WTC11 (cell line): ENCODE measurements around the gene CELF2. TPM values are rescaled to one million over a fixed set of nuclear protein-coding genes. Genes with fewer than 3 reads are reported as not detected.

ENCODE experiments used
- ATF2 ChIP-seq: sonication (generic); formaldehyde crosslinking; IDR thresholded peaks from 2 replicates; pipeline ENCODE4 v1.8.1; 2022; ENCODE audit warnings: low read depth, missing genetic modification reagents, borderline replicate concordance
- ATF6 ChIP-seq: sonication (generic); formaldehyde crosslinking; IDR thresholded peaks from 2 replicates; pipeline ENCODE4 v1.8.1; 2023; ENCODE audit warnings: mild to moderate bottlenecking, missing genetic modification reagents
- E2F1 ChIP-seq: sonication (generic); formaldehyde crosslinking; IDR thresholded peaks from 2 replicates; pipeline ENCODE4 v1.8.0; 2022; ENCODE audit warnings: mild to moderate bottlenecking, missing genetic modification reagents
- ESRRA ChIP-seq: sonication (generic); formaldehyde crosslinking; IDR thresholded peaks from 2 replicates; pipeline ENCODE4 v1.8.1; 2022; ENCODE audit warnings: mild to moderate bottlenecking, missing genetic modification reagents, borderline replicate concordance
- GABPB1 ChIP-seq: sonication (generic); formaldehyde crosslinking; IDR thresholded peaks from 2 replicates; pipeline ENCODE4 v1.8.1; 2023; ENCODE audit warnings: mild to moderate bottlenecking, missing genetic modification reagents
- HMGA2 ChIP-seq: fragments of 250-450 bp; sonication (Bioruptor Pico); IDR thresholded peaks from 2 replicates; pipeline ENCODE4 v1.4.0; 2021; ENCODE audit warnings: mild to moderate bottlenecking, moderate library complexity
- HMGXB4 ChIP-seq: sonication (generic); formaldehyde crosslinking; IDR thresholded peaks from 2 replicates; pipeline ENCODE4 v1.8.1; 2023; ENCODE audit warnings: mild to moderate bottlenecking, moderate library complexity, missing genetic modification reagents
- KAT7 ChIP-seq: sonication (generic); formaldehyde crosslinking; IDR thresholded peaks from 2 replicates; pipeline ENCODE4 v1.8.1; 2023; ENCODE audit warnings: missing genetic modification reagents, mild to moderate bottlenecking, borderline replicate concordance
- NFATC4 ChIP-seq: fragments of 250-450 bp; sonication (Bioruptor Pico); IDR thresholded peaks from 2 replicates; pipeline ENCODE4 v1.9.0; 2021; ENCODE audit warnings: mild to moderate bottlenecking
- NFE2L1 ChIP-seq: sonication (generic); formaldehyde crosslinking; IDR thresholded peaks from 2 replicates; pipeline ENCODE4 v1.8.1; 2023; ENCODE audit warnings: missing genetic modification reagents
- PRRX2 ChIP-seq: fragments of 250-450 bp; sonication (Bioruptor Pico); IDR thresholded peaks from 2 replicates; pipeline ENCODE4 v1.8.0; 2021; ENCODE audit warnings: mild to moderate bottlenecking
- SOX15 ChIP-seq: fragments of 250-450 bp; sonication (Bioruptor Pico); IDR thresholded peaks from 2 replicates; pipeline ENCODE4 v1.9.0; 2021; ENCODE audit warnings: mild to moderate bottlenecking
- SP1 ChIP-seq: sonication (generic); formaldehyde crosslinking; conservative IDR thresholded peaks from 2 replicates; pipeline ENCODE4 v1.8.1; 2022; ENCODE audit warnings: missing genetic modification reagents
- ZNF138 ChIP-seq: sonication (generic); formaldehyde crosslinking; conservative IDR thresholded peaks from 2 replicates; pipeline ENCODE4 v1.8.1; 2022; ENCODE audit warnings: mild to moderate bottlenecking, moderate library complexity, missing genetic modification reagents
- ZNF281 ChIP-seq: sonication (generic); formaldehyde crosslinking; IDR thresholded peaks from 2 replicates; pipeline ENCODE4 v1.8.0; 2023; ENCODE audit warnings: mild to moderate bottlenecking, missing genetic modification reagents
- ZNF396 ChIP-seq: fragments of 250-450 bp; sonication (Bioruptor Pico); IDR thresholded peaks from 2 replicates; pipeline ENCODE4 v1.8.0; 2021; ENCODE audit warnings: mild to moderate bottlenecking, moderate library complexity, borderline replicate concordance
- total RNA-seq: library from RNA; stranded (reverse); gene quantifications from 3 replicates; pipeline ENCODE4 v1.2.3, GENCODE V29; 2021
- TF ChIP-seq, protein P1 (sequence below): sonication (generic); formaldehyde crosslinking; IDR thresholded peaks from 2 replicates; pipeline ENCODE4 v1.8.0; 2023; ENCODE audit warnings: missing genetic modification reagents
- TF ChIP-seq, protein P2 (sequence below): fragments of 250-450 bp; sonication (Bioruptor Pico); IDR thresholded peaks from 2 replicates; pipeline ENCODE4 v1.9.0; 2021; ENCODE audit warnings: moderate library complexity, mild to moderate bottlenecking, inconsistent platforms, borderline replicate concordance
- TF ChIP-seq, protein P3 (sequence below): sonication (generic); formaldehyde crosslinking; IDR thresholded peaks from 2 replicates; pipeline ENCODE4 v1.8.1; 2023; ENCODE audit warnings: mild to moderate bottlenecking, missing genetic modification reagents, moderate library complexity
- TF ChIP-seq, protein P4 (sequence below): sonication (generic); formaldehyde crosslinking; IDR thresholded peaks from 2 replicates; pipeline ENCODE4 v1.8.1; 2022; ENCODE audit warnings: low read depth, mild to moderate bottlenecking, moderate library complexity, missing genetic modification reagents, borderline replicate concordance
- TF ChIP-seq, protein P5 (sequence below): sonication (generic); formaldehyde crosslinking; IDR thresholded peaks from 2 replicates; pipeline ENCODE4 v1.8.1; 2022; ENCODE audit warnings: mild to moderate bottlenecking, moderate library complexity, missing genetic modification reagents

CELF2 gene
- total RNA-seq, 1 experiment from 2014 or later, result 24.6 TPM

DNA sequence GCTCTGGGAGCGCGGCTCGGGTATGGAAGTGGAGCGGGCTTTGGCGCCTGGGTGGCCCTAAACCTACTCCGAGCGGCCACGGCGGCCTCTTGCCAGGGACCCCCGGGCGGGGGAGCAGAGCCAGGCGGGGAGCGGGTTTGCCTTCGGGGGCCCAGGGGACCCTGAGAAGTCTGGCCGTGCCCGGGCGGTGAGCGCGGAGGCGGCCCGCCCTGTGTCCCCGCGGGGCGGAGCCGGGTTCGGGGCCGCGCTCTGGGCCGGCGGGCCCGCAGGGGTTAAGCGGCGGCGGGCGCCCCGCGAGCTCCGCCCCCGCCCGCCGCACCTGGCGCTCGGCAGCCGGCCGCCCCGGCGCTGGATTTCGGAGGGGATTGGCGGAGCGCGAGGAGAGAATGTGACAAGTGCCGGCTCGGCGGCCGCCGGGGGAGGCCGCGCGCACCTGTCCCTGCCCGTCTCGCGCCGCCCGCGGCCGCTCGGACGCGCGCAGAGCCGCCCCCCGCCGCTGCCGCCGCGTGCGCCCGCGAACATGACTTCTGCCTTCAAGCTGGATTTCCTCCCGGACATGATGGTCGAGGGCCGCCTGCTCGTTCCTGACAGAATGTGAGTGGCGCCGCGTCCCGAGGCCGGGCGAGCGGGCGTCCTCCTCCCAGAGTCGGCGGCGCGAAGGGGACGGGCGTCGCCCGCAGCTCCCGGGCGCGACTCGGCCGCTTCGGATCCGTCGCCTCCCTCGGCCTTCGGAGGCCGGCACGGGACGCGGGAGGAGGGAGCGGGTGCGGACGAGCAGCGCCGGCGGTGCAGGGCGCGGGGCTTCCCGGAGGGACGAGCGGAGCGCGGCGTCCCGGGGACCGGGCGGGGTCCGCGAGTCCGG is at the start of gene CELF2 (continued):
- TF ChIP-seq, protein P1, sequence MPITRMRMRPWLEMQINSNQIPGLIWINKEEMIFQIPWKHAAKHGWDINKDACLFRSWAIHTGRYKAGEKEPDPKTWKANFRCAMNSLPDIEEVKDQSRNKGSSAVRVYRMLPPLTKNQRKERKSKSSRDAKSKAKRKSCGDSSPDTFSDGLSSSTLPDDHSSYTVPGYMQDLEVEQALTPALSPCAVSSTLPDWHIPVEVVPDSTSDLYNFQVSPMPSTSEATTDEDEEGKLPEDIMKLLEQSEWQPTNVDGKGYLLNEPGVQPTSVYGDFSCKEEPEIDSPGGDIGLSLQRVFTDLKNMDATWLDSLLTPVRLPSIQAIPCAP (CRISPR knock-in tag), result no peak
- TF ChIP-seq ZNF281 (CRISPR knock-in tag), result no peak
- TF ChIP-seq SP1 (CRISPR knock-in tag), result peak; percentile 61
- TF ChIP-seq, protein P2, sequence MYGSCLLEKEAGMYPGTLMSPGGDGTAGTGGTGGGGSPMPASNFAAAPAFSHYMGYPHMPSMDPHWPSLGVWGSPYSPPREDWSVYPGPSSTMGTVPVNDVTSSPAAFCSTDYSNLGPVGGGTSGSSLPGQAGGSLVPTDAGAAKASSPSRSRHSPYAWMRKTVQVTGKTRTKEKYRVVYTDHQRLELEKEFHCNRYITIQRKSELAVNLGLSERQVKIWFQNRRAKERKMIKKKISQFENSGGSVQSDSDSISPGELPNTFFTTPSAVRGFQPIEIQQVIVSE (CRISPR knock-in tag), result no peak
- no peak for TF ChIP-seq NFATC4
- TF ChIP-seq E2F1 (CRISPR knock-in tag), result no peak
- TF ChIP-seq PRRX2 (CRISPR knock-in tag), result no peak
- TF ChIP-seq, protein P3, sequence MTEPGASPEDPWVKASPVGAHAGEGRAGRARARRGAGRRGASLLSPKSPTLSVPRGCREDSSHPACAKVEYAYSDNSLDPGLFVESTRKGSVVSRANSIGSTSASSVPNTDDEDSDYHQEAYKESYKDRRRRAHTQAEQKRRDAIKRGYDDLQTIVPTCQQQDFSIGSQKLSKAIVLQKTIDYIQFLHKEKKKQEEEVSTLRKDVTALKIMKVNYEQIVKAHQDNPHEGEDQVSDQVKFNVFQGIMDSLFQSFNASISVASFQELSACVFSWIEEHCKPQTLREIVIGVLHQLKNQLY (CRISPR knock-in tag), result no peak
- TF ChIP-seq, protein P4, sequence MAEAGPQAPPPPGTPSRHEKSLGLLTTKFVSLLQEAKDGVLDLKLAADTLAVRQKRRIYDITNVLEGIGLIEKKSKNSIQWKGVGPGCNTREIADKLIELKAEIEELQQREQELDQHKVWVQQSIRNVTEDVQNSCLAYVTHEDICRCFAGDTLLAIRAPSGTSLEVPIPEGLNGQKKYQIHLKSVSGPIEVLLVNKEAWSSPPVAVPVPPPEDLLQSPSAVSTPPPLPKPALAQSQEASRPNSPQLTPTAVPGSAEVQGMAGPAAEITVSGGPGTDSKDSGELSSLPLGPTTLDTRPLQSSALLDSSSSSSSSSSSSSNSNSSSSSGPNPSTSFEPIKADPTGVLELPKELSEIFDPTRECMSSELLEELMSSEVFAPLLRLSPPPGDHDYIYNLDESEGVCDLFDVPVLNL (CRISPR knock-in tag), result 0 out of 2 replicates have a peak, but pooled peaks have one; percentile 22
- TF ChIP-seq HMGA2, result no peak
- peak; percentile 66 for TF ChIP-seq HMGXB4
- no peak for TF ChIP-seq ESRRA (CRISPR knock-in tag)
- no peak for TF ChIP-seq GABPB1 (CRISPR knock-in tag)
- no peak for TF ChIP-seq NFE2L1
- no peak for TF ChIP-seq ZNF396 (CRISPR knock-in tag)
- TF ChIP-seq ATF6 (CRISPR knock-in tag), result no peak
- no peak for TF ChIP-seq ATF2 (CRISPR knock-in tag)
- TF ChIP-seq KAT7 (CRISPR knock-in tag), result peak; percentile 73; the same call in 1 of the 2 replicates
- TF ChIP-seq SOX15 (CRISPR knock-in tag), result no peak
- no peak for TF ChIP-seq ZNF138 (CRISPR knock-in tag)
- TF ChIP-seq, protein P5, sequence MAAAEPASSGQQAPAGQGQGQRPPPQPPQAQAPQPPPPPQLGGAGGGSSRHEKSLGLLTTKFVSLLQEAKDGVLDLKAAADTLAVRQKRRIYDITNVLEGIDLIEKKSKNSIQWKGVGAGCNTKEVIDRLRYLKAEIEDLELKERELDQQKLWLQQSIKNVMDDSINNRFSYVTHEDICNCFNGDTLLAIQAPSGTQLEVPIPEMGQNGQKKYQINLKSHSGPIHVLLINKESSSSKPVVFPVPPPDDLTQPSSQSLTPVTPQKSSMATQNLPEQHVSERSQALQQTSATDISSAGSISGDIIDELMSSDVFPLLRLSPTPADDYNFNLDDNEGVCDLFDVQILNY (CRISPR knock-in tag), result peak; percentile 73; the same call in 1 of the 2 replicates
